GM21423 (cell line): ENCODE results near the gene PICALM.

Experiments
- ATAC-seq: cut with Tn5 transposase; IDR thresholded peaks from one replicate; pipeline ENCODE4 v1.9.1; 2021; ENCODE audit warnings: mild to moderate bottlenecking, moderate library complexity; ENCODE audit not compliant: unreplicated experiment

PICALM gene

DNA sequence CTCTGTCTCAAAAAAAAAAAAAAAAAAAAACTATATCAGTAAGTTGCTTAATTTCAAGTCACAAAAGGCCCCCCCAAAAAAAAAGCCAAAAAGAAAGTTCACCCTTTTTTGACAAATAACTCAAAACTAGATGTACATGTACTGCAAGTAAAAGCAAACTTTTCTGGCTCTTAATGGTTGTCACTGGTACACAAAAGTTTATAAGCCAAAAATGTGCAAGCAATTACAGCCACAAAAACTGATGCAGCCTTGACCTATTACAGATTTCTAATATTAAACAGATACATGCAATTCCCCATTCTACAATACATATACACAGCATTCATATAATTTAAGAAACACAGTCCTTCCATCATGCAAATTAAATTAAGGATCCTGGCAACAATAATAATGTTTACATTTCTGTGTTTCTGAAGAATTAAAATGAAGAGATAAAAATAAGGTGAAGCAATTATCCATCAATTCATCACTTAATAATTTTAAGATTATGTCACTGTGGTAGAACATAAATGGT is 18.6 kb downstream of the PICALM start:
- ATAC-seq, result no peak

DNA sequence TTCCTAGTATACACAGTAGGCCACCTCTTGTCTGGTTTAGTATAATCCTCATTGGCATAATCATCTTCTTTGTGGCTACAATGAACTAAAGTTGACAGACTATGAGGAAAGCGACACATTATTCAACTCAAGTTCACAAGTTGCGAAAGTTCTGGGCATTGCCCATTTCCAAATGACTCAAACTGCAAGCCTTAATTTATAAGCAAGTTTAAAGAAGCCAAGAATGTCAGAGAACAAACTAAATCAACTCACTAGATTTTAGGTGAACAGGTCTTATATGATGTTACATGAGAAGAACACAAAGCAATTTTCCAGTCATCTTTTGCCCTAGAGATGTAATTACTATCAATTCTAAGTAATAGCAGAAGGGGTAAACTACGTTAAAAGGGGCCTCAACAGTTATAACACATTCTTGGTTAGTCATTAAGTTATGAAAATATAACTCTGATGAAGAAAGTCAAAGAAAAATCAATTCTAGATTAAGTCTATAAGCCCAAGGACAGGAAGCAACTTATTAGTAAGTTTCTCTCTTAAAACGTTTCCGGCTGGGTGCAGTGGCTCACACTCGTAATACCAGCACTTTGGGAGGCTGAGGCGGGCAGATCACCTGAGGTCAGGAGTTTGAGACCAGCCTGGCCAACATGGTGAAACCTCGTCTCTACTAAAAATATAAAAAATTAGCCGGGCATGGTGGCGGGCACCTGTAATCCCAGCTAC is 21.5 kb downstream of the PICALM start:
- peak; percentile 46 for ATAC-seq

DNA sequence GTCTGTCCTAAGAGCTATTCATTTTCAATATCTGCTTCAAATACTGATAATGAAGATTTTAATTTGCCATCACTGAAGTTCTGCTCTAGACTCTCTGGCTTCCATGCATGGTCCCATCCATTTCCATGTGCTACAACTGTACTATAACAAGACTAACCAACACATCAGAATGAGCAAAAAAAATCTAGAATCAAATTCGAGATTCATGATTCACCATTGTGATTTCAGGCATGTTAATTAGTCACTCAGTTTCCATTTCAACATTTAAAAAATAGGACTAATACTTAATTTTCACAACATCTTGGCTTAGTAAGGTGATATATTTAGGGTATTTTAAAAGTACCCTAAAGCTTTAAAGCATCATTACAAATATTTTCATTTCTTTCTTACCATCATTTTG is 22.8 kb downstream of the PICALM start:
- no peak for ATAC-seq

DNA sequence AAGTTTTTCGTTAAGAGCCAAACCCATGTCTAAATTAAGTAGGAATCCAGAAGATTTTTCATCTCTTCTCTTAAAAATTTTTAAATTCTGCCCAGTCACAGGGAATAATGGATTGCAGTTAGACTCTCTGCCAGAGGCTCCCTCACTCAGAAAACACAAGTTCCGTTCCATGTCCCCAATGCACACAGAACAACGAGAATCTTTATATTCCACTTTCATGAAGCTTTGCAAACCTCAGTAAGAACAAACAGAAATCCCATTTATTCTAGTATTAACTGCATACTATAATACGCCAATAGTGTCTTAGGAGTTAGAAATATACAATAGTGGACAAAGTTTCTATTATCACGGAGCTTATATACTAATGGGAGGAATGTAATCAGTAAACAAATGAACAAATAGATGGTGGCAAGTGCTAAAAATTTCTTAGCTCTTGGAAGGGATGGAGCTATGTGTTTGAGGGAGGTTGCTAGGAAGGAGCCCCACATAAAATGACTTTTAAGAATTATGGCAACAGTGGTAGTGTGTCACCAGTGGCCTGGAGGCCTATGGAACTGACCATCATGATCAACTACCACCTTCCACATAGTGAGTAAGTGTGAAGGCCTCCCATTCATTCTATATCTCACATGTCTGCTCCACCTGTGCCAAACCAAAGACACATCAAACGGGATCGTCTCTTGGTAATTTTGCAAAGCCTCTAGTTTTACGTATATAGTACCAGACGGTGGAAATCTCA is 24.9 kb downstream of the PICALM start:
- no peak for ATAC-seq

DNA sequence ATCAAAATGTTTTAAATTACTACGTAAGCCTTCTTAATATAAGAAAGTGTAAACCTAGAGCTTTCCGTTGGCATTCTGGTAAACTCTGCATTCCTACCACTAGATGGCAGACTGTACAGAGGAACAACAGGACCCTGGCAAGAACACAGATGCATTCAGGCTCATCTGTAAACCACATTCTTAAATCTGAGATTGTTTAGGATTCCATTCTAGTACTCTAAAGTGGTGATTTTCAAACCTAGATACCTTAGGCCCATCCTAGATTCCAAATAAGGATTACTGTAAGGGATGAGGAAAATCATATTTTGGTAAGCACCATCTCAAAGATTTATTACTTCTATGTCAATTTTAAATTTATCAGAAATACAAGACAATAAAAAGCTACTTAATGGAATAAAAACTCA is 26.9 kb downstream of the PICALM start:
- ATAC-seq, result peak; percentile 71

DNA sequence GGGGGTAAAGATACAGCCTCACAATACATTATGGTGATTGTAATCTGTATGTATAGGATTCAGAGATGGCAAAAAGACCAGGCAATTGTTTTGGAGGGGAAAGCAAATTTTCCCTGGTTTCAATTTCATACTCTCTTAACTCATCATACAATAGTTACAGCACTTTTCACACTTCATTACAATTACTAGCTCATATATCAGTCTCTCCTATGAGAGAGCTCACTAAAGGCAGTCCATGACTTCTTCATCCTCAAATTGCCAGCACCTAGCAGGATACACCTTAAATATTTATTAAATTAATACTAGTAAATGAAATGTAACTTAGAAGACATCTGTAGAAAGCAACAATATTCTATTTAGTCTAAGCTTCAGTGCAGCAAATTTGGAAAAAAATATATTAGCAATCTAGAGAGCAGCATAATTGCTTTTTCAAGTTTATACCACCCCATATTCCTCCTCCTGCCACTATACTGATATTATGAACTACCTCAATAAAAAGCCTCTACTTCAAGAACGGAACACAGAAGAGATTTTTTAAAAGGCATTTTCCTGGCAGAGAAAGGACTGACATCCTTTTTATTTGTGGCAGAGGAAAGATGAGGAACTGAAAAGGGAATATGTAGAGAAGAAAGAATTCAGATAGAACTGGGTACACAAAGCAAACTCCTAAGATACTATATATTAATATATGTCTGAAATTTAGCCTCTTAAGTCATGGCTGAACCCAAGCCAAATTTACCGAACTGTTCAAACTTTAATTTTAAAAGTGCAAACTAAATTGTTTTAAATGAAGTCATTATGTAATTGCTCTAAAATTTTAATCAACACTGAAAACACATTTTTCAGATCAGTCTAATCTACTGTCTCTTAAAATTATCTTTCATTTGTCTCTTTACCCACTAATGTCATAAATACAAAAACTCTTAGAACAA is 27.7 kb downstream of the PICALM start:
- no peak for ATAC-seq

DNA sequence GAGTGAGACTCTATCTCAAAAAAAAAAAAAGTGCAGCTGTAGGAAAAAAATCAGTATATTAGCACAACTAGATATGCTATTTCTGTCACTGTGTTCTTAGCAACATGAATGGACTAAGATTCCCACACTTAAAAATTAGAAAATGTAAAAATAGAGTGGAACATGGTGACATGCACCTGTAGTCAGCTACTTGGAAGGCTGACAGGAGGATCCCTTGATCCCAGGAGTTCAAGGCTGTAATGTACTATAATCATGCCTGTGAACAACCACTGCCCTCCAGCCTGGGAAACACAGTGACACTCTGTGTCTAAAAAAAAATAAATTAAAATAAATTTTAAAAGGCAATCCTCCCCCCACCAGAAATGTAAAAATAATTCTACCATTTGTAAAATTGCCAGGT is 29.8 kb downstream of the PICALM start:
- no peak for ATAC-seq

DNA sequence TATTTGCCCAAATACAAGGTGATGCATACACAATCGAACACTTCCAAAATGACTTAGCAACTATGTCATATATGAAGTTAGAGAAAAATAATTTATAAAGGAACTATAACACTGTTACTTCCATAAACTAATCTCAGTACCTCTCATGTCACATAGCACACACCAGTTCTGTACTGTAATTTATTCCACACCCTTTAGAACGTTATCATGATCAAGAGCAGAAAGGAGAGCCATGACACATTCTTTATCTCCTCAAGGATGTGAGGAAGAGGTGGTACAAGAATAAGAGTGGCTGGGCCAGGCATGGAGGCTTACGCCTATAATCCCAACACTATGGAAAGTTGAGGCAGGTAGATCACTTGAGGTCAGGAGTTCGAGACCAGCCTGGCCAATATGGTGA is 31.1 kb downstream of the PICALM start:
- no peak for ATAC-seq

DNA sequence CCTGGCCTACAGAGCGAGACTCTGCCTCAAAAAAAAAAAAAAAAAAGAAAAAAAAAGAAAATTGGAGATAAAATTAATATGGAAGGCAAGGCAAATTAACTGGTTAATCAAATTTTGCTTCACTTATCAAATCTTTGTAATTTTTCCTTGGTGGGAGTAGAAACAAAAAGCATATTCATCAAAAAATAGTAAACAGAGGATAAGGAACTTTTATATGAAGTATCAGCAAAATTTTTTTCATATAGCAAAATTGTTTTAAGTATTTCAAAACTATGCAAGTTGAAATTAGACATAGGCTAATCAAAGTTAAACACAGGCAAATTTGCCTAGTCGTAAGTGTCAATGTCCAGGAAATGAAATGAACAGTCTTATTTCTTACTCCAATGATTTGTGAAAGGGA is 33.0 kb downstream of the PICALM start:
- no peak for ATAC-seq

DNA sequence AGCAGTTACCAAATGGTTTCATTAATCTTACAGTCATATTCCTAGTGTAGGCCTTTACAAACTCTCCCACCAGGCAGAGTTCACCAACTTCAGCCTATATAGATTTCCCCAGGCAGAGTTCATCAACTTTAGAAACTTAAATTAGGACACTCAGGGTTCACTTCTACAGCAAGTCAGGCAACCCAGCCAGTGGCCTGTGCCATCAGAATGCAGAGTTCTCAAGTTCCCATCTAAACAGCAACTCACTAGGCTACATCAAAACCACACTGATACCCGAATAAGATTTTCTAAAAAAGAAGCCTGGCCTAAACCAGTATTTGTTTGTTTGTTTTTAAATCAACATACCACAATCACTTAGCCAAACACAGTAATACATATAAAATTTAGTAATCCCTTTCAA is 33.7 kb downstream of the PICALM start:
- no peak for ATAC-seq

DNA sequence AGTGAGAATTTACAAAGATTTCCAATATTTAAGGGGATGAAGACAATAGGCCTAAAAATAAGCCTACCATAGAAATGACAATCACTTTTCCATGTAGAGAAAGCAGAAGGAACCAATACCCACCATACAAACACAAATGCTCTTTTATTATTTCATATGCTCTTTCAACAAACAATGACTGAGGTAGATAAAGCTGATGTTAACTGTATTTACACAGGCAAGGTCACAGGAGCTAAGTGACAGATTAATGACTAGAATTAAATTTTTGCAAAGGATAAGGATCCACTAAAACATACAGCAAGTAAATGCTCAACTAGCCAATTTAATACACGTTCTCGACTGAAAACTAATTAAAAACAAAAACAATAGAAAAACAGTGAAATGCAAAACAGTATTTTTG is 34.2 kb downstream of the PICALM start:
- ATAC-seq, result no peak

DNA sequence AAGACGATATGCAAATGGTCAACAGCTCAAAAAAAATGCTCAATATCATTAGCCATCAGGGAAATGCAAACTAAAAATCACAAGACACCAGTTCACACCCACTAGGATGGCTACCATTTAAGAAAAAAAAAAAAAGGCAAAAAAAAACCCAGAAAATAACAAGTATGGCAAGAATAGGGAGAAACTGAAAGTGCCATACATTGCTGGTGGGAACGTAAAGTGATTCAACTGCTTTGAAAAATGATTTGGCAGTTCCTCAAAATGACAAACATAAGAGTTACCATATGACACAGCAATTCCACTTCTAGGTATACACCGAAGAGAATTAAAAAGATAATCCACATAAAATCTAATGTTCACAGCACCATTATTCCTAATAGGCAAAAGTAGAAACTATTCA is 47.5 kb downstream of the PICALM start:
- peak; percentile 57 for ATAC-seq

DNA sequence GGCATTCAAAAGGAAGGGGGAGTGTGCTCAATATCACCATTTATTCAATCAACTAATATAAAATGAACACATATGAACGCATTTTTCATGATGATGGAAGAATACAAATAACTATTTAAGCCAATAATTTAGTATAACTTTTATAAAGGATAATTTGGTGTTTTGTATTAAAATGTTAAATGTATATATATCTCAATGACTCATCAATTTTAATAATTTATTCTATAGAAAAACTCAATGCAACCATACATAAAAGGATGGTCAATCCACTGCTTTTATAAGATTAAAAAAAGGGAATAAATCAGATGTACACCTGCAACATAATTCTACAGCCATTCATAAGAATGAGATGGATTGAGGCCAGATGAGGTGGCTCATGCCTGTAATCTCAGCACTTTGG is 50.6 kb downstream of the PICALM start:
- no peak for ATAC-seq

DNA sequence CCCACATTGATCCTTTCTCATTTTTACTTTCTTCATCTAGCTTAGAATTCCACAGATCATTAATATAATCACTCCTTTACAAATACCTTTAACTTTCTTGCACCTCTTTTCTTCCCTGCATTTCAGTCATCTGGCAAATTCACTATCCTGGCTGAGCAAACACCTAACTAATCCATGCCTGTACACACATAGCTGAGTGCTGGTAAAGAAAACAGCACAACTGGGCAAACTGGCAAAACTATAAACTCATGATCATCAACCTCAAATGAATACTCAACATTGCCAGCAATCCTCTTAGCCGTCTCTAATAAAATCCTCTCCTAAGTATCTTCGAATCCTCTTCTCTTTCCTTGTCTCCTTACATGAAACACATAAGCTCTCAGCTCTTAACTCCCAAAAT is 52.4 kb downstream of the PICALM start:
- no peak for ATAC-seq

DNA sequence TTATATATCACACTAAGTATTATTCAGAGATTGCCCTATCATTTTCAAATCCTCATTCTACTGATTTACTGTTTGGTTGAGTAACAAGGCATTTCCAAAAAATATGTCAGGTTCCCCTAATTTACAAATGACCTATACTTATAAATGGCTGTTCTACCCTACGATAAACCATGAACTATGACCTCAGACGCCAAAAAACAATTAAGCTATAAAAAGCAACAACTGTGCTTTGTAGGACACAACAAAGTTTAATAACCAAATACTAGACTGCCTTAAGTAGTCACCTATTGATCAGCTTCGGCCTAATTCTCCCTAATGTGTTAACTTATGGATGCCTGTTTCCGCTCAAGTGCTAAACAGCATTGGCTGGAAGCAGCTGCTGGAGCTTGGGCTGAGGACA is 53.2 kb downstream of the PICALM start:
- ATAC-seq, result no peak

DNA sequence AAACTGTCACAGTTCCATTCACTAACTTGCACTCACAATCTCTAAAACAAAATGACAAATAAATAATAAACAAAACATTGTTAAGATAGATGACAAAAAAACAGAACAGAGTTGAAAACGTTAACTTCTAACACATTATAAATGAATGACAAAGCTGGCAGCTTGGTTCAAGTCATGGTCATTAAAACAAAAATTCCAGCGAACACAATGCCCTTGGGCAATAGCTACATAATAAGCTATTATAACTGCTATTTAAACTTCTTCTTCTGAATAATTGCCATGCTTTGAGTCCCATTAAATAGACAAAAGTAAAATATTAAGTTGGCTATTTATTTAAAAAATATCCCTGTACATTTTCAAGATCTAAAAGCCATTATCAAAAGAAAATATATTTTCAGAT is 54.7 kb downstream of the PICALM start:
- ATAC-seq, result no peak

DNA sequence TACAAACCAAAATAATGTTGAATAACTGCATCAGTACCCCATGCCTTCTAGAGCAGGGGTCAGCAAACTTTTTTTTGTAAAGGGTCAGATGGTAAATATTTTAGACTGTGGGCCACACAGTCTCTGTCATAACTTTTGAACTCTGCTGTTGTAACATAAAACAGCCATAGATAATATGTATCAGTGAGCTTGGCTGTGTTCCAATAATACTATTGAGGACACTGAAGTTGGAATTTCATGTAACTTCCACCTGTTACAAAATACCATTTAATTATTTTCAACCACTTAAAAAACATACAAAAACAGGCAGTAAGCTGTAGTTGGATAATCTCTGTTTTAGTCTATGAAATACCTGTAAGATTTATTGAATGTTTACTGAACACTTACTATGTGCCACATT is 55.2 kb downstream of the PICALM start:
- ATAC-seq, result no peak

DNA sequence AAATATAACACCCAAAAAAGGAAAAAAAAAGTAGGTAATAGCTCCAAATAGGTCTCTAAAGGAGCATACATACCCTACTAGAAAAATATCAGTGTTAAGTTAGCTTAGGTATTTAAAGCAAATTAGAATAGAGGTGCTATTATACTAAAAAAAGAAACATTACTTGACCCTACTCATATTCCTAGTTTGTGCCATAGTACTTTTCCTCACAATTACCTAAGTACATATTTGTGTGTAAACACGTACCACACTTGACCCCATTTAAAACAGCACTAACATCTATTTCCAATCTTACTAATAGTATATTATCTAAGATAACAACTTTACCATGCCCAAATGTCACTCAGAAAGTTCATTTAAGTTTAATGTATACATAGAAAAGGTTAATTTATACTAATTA is 57.7 kb downstream of the PICALM start:
- ATAC-seq, result no peak

DNA sequence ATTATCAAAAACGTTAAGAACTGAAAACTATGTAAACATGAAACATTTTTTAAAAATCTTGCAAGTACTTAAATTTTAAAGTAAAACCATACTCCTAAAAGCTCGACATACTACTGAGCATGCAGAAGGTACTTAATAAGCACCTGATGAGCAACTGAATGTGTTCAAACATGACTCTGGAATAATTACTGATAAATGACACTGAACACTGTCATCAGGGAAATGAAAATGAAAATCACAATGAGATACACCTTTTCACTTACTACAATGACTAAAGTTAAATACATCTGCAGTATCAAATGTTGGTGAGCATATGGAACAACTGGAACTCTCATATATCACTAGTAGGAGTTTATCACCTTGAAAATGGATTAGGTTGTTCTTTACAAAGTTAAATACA is 65.2 kb downstream of the PICALM start:
- ATAC-seq, result no peak

DNA sequence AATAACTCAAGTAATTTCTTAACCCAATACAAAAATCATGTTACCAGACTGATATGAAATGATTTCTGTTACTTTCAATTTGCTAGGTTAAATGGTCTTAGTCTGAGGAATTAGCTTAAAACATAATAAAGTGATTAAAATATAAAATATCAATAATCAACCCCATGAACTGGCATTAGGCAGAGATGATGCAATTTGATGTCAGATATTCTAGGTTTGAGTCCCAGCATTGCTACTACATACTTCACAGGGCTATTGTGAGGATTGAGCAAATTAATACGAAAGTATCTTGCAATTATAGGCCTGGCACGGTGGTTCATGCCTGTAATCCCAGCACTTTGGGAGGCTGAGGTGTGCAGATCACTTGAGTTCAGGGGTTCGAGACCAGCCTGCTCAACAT is 66.5 kb downstream of the PICALM start:
- no peak for ATAC-seq

DNA sequence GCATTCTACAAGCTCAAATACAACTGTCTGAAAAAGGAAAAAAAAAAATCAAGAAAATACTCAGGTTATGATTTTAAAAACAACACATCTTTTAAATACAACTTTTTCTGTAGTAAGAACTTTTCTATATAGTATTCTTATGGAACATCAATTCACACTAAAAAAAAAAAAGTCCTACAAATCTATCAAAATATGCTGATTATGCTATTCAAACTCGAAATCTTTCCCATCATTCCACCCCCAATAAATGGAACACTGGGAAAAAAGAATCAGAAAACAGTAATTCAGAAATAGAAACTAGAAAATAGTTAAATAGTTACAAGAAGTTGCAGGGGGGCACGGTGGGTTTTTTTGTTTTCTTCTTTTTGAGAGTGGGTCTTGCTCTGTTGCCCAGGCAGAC is 77.4 kb downstream of the PICALM start:
- no peak for ATAC-seq
